ENCODE data around the gene SATB2. TPM values are rescaled to one million over a fixed set of nuclear protein-coding genes. Genes with fewer than 3 reads are reported as not detected.

Gene SATB2
- total RNA-seq, 1 experiment from 2014 or later = 13.8 TPM

DNA sequence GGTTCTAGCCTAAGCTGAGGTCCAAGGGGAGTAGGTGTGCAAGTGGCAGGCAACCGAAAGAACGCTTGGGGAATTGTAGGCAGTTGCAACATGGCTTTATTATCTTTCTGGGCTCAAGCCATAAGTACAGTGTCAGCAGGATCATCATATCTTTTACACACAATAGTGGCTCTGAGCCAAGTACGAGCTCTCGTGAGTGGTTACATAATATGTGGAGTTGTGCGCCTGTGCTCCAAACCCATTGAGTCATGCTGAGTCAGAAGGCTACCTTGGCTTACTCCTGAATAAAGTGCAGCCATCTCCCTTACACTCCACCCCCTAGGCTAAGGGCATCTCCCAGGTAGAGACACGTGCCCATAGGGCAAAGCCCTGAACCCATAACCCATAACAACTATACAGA, 233.9 kb downstream of the SATB2 start:
- Histone ChIP-seq H2AFZ (ENCODE audit: low read depth, low read length, poor library complexity, severe bottlenecking) (no peak overlapping the region), H3K9ac (ENCODE audit: low read length) (no peak overlapping the region), H4K20me1 (ENCODE audit: insufficient read depth) (no peaks in the 10 kb centered on the region), H3K9me2 (ENCODE audit: insufficient read depth) (no peaks in the 10 kb centered on the region), H3K27me3 (ENCODE audit: insufficient read depth, low read length) (no peaks in the 10 kb centered on the region), H3K79me2 (ENCODE audit: insufficient read depth, low read length) (no peaks in the 10 kb centered on the region), H3K9me3 (ENCODE audit: control insufficient read depth in 1 of 2, insufficient read depth in 1 of 2, low read depth in 1 of 2, low read length in 2 of 2) (no peaks in the 10 kb centered on the region), H3K4me2 (ENCODE audit: low read length) (no peak overlapping the region), H3K27ac (ENCODE audit: low read depth, low read length) (no peak overlapping the region), H3K4me1 (ENCODE audit: control insufficient read depth in 1 of 2, insufficient read depth in 2 of 2, low read length in 2 of 2) (peaks cover 0 to 5% of the 10 kb centered on the region in 2 experiments; a peak in 2 of 4 replicates), H3K4me3 (replicated peaks in 1 of 2; ENCODE audit: low read depth in 1 of 2, low read length in 2 of 2) (no peak overlapping the region), H3K36me3 (ENCODE audit: control insufficient read depth in 1 of 2, insufficient read depth in 2 of 2, low read length in 2 of 2) (no peaks in the 10 kb centered on the region)
- BruUV-seq (replicated peaks) = no TSS peak
- intact Hi-C loops (cut with micrococcal nuclease) = no loop called here
- CTCF ChIA-PET = no interaction called here
- TF ChIP-seq, protein P1, sequence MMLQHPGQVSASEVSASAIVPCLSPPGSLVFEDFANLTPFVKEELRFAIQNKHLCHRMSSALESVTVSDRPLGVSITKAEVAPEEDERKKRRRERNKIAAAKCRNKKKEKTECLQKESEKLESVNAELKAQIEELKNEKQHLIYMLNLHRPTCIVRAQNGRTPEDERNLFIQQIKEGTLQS (IDR thresholded peaks at IDR 0.05) = no peak
- TF ChIP-seq, protein P2, sequence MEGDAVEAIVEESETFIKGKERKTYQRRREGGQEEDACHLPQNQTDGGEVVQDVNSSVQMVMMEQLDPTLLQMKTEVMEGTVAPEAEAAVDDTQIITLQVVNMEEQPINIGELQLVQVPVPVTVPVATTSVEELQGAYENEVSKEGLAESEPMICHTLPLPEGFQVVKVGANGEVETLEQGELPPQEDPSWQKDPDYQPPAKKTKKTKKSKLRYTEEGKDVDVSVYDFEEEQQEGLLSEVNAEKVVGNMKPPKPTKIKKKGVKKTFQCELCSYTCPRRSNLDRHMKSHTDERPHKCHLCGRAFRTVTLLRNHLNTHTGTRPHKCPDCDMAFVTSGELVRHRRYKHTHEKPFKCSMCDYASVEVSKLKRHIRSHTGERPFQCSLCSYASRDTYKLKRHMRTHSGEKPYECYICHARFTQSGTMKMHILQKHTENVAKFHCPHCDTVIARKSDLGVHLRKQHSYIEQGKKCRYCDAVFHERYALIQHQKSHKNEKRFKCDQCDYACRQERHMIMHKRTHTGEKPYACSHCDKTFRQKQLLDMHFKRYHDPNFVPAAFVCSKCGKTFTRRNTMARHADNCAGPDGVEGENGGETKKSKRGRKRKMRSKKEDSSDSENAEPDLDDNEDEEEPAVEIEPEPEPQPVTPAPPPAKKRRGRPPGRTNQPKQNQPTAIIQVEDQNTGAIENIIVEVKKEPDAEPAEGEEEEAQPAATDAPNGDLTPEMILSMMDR (IDR thresholded peaks at IDR 0.05 in 2 of 3, conservative IDR thresholded peaks at IDR 0.05 in 1 of 3; ENCODE audit: borderline replicate concordance in 1 of 3, insufficient read depth in 1 of 3, low read depth in 2 of 3, low read length in 2 of 3) = no peak
- TF ChIP-seq CEBPB (IDR thresholded peaks at IDR 0.05; ENCODE audit: low read depth) (no peak), CBX3 (IDR thresholded peaks at IDR 0.05; ENCODE audit: low read depth) (no peak), JUND (IDR thresholded peaks at IDR 0.05) (no peak), EZH2 (IDR thresholded peaks at IDR 0.05) (no peak), ELF1 (IDR thresholded peaks at IDR 0.05; ENCODE audit: borderline replicate concordance, low read depth) (no peak), POLR2A (IDR thresholded peaks at IDR 0.05; ENCODE audit: borderline replicate concordance, extremely low read depth, insufficient read depth, insufficient read length) (no peak), TCF7L2 (IDR thresholded peaks at IDR 0.05; ENCODE audit: borderline replicate concordance, extremely low read depth, insufficient read depth, insufficient read length) (no peak), RAD21 (IDR thresholded peaks at IDR 0.05; ENCODE audit: low read depth) (no peak), ZNF274 (IDR thresholded peaks at IDR 0.05; ENCODE audit: low read depth, low read length) (no peak), FOSL1 (IDR thresholded peaks at IDR 0.05; ENCODE audit: low read depth) (no peak), EZH2phosphoT487 (IDR thresholded peaks at IDR 0.05; ENCODE audit: borderline replicate concordance) (no peak)
- TF ChIP-seq, protein P3, sequence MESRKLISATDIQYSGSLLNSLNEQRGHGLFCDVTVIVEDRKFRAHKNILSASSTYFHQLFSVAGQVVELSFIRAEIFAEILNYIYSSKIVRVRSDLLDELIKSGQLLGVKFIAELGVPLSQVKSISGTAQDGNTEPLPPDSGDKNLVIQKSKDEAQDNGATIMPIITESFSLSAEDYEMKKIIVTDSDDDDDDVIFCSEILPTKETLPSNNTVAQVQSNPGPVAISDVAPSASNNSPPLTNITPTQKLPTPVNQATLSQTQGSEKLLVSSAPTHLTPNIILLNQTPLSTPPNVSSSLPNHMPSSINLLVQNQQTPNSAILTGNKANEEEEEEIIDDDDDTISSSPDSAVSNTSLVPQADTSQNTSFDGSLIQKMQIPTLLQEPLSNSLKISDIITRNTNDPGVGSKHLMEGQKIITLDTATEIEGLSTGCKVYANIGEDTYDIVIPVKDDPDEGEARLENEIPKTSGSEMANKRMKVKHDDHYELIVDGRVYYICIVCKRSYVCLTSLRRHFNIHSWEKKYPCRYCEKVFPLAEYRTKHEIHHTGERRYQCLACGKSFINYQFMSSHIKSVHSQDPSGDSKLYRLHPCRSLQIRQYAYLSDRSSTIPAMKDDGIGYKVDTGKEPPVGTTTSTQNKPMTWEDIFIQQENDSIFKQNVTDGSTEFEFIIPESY (IDR thresholded peaks at IDR 0.05; ENCODE audit: extremely low read depth, insufficient replicate concordance, low read length) = no peak
- TF ChIP-seq, protein P4, sequence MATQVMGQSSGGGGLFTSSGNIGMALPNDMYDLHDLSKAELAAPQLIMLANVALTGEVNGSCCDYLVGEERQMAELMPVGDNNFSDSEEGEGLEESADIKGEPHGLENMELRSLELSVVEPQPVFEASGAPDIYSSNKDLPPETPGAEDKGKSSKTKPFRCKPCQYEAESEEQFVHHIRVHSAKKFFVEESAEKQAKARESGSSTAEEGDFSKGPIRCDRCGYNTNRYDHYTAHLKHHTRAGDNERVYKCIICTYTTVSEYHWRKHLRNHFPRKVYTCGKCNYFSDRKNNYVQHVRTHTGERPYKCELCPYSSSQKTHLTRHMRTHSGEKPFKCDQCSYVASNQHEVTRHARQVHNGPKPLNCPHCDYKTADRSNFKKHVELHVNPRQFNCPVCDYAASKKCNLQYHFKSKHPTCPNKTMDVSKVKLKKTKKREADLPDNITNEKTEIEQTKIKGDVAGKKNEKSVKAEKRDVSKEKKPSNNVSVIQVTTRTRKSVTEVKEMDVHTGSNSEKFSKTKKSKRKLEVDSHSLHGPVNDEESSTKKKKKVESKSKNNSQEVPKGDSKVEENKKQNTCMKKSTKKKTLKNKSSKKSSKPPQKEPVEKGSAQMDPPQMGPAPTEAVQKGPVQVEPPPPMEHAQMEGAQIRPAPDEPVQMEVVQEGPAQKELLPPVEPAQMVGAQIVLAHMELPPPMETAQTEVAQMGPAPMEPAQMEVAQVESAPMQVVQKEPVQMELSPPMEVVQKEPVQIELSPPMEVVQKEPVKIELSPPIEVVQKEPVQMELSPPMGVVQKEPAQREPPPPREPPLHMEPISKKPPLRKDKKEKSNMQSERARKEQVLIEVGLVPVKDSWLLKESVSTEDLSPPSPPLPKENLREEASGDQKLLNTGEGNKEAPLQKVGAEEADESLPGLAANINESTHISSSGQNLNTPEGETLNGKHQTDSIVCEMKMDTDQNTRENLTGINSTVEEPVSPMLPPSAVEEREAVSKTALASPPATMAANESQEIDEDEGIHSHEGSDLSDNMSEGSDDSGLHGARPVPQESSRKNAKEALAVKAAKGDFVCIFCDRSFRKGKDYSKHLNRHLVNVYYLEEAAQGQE (IDR thresholded peaks at IDR 0.05; ENCODE audit: low read depth) = no peak
- POLR2A ChIA-PET = no interaction called here
- RAD21 ChIA-PET (ENCODE audit: low non-redundant PET in 1 of 2, low total read pairs in 2 of 2, uncharacterized antibody in 2 of 2, unreplicated experiment in 2 of 2) = no interaction called here
- DNase-seq (ENCODE audit: low read depth, low spot score) = no peak
- ATAC-seq = peak; percentile 44; the same call in 1 of the 2 replicates

Data from HCT116 (cell line).